ENCODE data around the gene GATAD2A.

The GATAD2A gene

DNA sequence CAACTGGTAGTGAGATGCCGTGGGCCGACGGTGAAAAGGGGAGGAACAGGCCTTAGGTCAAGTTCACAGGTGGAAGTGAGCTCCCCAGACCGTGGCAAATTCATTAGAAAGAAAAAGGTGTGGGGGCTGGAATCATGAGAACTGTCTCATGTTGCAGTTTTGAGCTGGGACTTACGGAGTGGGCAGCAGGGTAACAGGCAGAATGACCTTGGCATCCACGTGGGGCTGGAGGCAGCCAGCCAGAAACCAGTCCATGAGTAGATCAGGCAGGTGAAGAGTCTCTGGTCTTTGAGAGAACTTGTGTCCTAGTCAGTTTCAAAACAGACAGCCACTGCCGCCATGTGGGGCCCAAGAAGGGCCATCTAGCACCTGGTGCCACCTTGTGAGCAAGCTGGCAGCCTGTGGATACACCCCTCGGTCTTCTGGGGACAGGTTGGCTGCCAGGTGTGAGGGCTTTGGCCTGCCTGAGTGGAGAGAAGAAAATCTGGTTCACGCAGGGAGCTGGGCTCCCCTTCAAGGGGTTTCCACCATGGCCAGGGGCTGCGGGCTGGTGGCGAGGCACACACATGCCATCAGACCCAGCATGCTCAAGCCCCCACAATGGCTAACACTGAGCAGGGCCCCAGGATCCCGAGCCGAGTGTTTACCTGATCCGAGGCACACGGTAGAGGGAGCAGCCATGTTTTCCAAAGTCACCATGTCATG is 86.0 kb downstream of the GATAD2A start:
- DNase-seq = no peak

DNA sequence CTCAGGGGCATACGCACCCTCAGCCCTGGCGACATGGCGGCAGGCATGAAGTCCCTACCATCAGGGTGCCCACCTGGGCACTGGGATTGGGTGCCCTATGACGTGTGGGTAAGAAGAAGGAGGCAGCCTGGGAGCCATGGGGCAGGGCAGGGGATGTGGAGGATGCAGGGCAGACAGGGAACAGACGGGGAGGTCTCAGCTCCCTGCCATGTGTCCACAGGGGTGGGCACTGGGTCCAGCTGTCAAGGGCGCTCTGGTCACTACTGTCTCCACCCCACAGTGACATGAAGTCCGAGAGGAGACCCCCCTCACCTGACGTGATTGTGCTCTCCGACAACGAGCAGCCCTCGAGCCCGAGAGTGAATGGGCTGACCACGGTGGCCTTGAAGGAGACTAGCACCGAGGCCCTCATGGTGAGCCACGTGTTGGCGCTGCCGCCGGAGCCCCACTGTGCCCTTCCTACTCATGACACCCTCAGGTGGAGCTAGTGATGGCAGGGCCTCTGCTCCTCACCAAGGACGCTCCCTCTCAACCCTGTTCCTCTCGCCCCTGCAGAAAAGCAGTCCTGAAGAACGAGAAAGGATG is 86.6 kb downstream of the GATAD2A start:
- no peak for DNase-seq

DNA sequence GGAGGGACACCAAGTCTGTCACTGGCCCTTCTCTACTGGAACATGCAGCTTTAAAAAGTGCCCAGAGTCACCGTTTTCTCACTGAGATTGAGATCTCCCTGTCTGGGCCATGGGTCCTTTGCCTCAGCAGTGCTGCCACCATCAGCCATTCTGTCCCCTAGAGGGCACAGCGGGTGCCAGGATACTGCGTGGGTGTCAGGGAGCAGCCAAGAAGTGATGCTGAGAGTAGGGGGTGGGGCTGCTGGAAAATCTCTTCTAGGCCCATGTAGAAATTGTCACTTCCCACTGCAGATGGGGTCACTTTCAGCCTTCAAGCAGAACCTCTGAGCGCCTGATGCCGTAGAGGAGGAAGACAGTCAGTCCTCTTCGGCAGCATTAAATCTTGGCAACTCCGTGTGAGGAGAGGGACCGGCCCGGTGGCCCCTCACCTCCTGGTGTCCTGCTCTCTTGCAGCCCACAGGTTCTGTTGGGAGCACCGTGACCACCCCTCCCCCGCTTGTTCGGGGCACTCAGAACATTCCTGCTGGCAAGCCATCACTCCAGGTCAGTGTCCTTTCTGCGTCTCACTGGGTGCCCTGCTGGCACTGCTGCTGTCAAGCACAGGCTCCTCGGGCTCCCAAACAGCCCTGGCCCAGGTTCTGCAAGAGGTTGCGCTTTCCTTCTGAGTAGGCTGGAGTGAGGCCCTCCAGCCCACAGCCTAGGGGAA is 88.5 kb downstream of the GATAD2A start:
- no peak for DNase-seq

DNA sequence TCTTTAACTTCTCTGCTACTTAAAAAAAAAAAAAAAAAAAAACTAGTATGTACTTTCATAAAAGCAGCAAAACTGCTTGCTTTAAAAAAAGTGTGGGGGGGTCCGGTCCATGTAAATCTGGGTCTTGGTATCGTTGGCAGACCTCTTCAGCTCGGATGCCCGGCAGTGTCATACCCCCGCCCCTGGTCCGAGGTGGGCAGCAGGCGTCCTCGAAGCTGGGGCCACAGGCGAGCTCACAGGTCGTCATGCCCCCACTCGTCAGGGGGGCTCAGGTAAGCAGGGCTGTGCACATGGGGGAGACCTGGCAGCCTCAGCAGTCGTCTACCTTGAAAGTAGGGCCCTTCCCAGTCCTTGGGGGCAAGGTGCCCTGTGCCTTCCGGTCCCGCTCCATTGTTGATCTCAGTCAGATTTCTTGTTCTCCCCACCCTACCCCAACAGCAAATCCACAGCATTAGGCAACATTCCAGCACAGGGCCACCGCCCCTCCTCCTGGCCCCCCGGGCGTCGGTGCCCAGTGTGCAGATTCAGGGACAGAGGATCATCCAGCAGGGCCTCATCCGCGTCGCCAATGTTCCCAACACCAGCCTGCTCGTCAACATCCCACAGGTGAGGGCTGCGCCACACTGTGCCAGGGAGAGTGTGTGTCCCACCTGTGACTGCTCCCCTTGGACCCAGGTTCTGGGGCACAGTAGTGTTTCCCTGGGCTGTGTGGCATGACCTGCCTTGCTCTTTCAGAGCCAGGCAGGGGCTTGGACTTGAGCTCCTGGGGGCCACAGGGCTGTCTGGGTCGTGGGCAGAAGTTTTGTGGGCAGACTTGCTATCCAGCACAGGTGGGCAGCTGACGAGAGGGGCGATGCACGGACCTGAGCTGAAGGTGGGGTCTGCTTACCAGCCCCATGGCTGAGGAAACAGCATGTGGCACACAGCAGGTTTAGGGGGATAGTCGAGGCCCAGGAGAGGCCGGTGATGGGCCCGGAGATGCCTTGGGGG is 90.4 kb downstream of the GATAD2A start:
- no peak for DNase-seq

DNA sequence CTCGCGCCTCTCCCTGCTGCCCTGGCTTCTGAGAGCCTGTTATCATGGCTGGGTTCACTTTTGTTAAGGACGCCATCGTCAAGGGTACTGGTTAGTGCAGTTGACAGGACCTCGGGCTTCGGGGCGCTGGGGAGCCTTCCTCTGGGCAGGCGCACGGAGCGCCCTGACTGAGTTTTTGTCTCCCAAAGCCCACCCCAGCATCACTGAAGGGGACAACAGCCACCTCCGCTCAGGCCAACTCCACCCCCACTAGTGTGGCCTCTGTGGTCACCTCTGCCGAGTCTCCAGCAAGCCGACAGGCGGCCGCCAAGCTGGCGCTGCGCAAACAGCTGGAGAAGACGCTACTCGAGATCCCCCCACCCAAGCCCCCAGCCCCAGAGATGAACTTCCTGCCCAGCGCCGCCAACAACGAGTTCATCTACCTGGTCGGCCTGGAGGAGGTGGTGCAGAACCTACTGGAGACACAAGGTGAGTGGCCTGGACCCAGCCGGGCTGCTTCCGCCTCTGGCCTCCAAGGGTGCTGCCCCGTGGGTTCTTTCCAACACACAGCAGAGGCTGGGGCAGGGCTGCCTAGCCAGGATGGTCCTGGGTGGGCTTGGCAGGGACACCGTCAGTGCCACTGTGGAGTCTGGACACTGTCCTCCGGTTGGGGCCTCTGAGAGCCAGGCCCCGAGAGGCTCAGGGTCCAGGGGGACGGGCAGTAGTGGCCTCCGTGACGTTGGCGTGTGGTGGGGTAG is 92.9 kb downstream of the GATAD2A start:
- no peak for DNase-seq

DNA sequence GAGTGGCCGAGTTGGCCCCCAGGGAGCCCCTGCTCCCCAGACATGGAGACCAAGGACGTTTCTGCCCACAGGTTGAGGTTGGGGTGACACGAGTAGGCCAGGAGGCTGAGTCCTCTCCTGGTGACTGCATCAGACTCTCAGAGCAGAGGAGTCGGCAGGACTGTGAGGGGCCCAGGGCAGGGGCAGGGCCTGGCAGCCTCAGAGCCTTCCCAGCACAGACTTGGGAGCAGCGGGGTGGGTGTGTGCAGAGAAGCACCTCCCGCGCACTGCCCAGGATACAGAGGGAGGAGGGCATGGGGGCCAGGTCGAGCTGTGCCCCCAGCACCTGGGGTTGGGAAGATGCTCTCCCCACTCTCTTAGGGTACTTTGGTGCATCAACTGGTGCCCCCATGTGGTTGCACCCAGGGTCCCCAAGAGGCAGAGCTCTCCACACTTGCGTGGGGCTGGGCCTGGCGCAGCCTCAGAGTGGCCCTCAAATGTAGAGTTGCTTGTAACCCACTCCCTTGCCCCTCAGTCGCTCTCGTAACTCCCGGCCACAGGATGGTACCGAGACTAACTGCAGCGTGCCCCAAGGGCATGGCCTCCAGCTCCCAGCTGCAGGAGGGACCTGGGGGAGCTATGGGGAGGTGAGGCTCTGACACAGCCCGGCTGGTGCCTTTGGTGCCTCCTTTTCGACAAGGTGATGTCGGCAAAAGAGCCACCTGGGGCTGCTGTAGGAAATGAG is 94.0 kb downstream of the GATAD2A start:
- DNase-seq = no peak

DNA sequence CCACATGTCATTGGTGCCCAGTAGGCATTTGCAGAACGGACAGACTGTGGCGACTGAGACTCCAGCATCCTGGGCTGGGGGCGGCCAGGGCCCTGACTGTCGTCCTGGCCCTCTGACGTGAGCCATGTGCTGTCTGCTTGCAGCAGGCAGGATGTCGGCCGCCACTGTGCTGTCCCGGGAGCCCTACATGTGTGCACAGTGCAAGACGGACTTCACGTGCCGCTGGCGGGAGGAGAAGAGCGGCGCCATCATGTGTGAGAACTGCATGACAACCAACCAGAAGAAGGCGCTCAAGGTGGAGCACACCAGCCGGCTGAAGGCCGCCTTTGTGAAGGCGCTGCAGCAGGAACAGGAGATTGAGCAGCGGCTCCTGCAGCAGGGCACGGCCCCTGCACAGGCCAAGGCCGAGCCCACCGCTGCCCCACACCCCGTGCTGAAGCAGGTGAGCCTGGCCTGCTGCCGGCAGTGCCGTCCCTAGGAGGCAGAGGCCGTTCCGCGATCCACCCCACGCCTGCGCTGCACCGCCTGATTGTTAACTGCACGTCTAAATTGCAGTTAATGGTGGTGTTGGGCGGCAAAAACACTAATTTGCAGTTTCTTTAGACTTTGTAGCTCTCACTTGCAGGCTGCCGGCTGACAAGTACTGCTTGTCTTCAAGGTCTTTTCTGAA is 95.6 kb downstream of the GATAD2A start:
- DNase-seq = no peak

DNA sequence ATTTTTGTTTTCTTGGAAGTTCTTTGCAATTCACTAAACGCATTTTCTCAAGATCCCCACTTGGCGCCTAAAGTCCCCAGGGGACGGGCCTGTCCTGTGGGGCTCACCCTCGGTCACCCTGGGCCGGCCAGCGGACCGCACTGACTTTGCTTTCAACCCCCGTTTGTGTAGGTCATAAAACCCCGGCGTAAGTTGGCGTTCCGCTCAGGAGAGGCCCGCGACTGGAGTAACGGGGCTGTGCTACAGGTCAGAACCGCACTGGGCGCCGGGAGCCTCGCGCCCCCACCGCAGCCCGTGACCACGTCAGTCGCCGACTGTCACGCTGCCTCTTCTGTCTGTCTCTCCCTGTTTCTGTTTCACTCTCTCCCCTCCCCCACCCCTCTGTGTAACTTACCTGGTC is 96.3 kb downstream of the GATAD2A start:
- DNase-seq = no peak

DNA sequence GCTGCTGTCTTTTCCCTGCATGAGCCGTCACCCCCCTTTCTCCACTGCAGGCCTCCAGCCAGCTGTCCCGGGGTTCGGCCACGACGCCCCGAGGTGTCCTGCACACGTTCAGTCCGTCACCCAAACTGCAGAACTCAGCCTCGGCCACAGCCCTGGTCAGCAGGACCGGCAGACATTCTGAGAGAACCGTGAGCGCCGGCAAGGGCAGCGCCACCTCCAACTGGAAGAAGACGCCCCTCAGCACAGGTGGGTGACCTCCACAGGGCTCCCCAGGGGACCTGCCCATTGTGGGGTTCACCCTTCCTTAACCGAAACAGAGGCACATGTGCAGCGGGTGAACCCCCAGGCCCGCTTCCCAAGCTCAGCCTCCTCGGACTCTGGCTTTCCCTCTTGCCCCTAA is 96.8 kb downstream of the GATAD2A start:
- DNase-seq = no peak

DNA sequence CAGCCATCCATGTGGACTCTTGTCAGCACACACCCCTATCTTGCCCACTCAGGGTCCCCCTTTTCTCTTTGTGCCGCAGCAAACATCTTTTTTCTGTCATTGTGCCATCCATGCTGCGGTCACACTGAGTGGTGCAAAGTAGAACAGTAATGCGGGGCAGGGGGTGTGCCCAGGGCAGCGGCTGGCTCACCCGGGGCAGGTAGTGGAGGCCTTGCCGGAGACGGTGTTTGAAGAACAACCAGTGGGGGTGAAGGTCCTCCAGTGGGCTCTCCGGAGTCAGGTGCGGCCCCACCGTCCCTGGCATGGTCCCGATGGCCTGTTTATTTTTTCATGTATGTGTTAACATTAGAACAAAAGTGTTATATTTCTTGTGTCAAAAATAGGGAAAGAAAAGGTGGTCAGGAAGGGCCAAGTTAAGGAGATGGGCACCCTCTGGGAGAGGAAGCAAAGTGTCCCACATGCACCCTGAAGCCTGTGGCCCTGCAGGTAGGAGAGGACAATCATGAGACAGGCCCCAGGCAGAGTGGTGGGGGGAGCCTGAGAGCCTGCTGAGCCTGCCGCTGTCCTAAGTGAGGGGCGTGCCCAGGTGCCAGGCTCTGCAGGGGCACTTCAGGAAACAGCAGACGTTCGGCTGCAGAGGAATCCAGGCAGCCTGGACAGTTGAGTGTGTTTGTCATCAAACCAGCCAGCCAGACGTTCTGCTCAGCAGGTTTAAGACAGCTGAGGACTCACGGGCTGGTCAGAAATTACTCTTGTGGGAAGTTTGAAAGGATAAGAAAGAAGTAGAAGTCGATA is 97.5 kb downstream of the GATAD2A start:
- DNase-seq = no peak

DNA sequence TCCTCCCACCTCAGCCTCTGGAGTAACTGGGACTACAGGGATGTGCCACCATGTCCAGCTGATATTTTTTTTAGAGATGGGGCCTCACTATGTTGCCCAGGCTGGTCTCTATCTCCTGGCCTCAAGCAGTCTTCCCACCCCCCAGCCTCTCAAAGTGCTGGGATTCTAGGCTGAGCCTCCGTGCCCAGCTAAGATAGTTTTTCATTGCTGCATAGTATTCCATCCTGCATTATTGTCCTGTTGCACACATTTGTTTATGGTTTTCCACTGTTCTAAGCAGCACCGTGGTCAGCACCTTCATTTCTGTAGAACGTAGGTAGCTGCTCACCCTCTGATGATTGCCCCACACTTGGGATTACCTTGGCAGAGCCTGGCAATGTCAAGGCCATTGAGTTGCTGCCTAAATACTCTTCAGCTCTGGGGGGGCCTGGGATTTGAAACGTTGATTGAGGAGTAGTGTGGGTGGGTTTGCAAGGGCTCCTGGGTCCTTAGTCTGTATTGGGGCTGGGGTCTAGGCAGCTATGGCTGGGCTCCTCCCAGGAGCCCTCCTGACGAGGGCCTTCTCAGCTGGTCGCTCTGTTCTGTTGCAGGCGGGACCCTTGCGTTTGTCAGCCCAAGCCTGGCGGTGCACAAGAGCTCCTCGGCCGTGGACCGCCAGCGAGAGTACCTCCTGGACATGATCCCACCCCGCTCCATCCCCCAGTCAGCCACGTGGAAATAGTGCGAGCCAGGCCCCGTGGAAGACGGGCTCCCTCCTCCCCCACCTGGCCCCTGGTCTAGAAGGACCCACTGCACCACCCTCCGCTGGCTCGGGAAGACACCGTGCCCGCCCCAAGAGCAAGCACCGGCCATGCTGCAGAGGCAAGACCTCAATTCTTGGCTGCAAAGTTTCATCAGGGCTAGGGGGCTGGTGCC is 99.5 kb downstream of the GATAD2A start:
- DNase-seq = no peak

DNA sequence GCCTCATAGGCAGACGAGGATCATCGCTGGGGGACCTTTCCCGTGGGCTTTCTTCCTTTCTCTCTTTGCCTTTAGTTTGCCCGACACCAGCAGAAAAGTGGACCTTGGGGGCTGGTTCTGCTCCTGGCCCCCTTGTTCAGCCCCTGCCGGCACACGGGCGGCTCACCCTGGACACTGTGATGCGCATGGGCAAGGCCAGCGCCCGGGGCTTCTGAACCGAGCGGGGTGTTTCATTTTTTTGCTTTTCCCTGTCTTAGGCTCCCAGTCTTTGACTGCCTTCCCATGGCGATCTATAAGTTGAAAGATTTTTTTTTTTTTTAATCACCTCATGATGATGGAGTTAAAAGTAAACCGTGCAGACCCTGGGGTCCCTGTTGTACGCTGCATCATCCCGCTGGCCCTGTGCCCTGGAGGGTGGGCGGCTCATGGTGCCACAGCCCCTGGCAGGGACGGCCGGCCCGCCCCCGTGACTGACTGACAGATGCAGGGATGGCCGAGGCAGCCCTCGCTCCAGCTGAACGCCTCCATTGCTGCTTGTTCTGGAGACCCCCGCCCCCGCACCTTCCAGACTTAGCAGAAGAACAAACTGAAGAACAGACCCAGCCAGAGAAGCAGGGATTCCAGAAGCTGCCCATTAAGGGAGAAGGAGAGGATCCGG is 100.3 kb downstream of the GATAD2A start:
- DNase-seq = no peak

DNA sequence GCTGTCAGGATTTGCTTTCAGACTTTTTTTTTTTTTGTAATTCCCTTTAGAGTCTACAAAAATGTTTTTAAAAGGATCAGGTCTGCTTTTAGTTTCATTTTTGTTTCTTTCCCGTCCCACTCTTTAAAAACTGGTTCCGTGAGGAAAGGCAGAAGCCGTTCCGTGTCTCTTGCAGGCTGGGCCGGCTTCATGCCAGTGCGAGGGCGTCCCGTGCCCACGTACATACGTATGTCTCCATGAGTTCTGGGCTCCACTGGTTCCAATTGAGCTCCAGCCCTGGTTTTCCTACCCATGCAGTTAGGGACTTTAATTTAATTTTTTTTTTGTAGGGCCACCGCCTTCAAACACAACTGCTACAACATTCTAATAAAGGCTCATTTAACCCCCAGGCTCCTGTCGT is 101.1 kb downstream of the GATAD2A start:
- DNase-seq = no peak

DNA sequence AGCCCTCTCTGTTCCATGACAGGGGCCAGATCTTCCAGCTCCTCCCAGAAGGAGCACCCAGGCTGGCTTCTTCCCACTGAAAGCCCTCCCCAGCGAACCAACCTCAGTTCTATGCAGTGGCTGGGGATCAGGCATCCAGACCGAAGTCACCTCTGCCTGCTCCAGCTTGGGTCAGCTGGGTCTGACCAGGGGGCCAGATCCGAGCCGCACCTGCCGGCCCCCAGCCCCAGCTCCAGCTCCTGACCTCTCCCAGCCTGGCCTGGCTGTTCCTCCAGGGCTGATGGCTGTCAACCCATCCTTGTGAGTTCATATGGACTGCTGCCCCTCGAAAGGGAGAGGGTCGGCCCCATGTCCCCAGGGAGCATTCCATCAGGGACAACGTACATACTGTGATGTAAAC is 101.9 kb downstream of the GATAD2A start:
- DNase-seq = no peak

DNA sequence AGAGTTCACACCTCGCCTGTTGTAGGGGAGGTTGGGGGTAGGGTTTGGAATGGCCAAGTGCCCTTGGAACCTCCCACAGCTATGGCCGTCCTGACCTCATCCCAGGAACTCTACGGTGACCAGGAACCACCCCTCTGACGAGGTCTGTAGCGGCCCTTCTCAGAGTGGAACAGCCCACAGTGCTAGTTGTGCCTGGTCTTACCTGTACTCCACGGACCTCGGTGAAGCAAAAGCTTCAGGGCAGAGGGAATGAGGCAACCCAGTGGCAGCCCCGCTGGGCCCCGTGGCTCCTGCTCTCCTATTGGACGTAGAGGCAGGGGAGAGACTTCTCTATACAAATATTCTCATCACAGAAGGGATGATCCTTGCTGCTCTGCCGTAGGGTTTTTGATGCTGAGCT is 102.7 kb downstream of the GATAD2A start:
- no peak for DNase-seq

DNA sequence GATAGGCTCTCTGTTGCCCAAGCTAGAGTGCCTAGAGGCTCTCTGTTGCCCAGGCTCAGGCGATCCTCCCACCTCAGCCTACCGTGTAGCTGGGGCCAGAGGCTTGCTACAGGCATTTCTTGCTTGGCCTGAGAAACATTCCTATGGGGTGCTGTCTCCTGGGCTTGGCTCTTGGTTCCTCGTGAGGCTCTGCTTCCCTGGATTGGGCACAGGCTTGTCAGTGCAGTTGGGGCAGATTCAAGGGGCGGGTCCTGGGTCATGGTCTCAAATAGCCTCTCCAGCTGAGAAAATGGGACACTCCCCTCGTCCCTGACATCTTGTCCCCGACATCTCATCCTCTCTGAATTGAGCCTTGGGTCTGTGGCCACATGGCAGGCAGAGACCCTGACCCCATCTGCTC is 105.0 kb downstream of the GATAD2A start:
- no peak for DNase-seq

DNA sequence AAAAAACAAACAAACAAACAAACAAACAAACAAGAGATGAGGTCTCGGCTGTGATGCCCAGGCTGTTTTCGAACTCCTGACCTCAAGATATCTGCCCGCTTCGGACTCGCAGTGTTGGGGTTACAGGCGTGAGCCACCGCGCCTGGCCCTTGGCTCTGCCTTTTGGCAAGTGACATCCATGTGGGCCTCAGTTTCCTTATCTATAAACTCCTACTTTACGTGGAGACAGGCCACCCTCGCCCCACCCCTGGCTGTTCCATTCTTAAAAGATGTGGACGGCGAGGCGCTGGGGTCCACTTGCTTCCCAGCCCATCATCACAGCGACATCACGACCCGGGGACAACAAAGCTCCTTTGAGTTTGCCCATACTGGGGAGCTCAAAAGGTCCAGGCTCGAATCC is 108.2 kb downstream of the GATAD2A start:
- DNase-seq = no peak

DNA sequence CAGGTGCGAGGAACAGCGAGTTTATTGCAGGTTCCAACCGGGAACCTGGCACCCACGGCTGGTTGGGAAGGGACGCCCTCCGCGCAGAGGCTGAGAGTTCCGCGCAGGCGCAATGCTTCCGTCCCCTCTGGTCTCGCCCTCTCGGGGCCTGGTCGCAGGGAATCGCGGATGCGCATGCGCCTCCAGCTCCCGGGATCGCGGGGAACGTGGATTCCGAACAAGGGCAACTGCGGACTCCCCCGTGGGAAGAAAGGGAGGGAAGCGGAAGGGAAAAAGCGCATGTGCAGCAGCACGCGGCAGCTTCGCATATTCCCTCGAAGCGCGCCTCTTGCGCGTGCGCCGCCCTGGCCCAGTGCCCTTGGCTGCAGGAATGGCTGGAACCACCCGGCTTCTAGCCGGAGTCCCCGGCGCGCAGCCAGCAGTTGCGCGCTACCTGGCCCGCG is 108.8 kb downstream of the GATAD2A start:
- DNase-seq = no peak
